Fibroblast of pulmonary artery (primary cell): ENCODE results near the gene RAB3A.
A peak's percentile ranks its signal among the peaks of the same experiment; 100 is the strongest.

Experiments
- DNase-seq: peaks from one replicate; pipeline ENCODE4 v3.0.0-alpha.2; 2010; ENCODE audit warnings: low read depth
- H3K4me3 ChIP-seq: replicated peaks from 2 replicates; pipeline ENCODE4 v1.5.1; 2011; ENCODE audit warnings: low read depth, mild to moderate bottlenecking, control low read depth, low read length, moderate library complexity
- TF ChIP-seq, protein P1 (sequence below): IDR thresholded peaks from 2 replicates; pipeline ENCODE4 v1.5.1; 2011; ENCODE audit warnings: mild to moderate bottlenecking, control low read depth, low read length, inconsistent platforms; ENCODE audit errors: missing control alignments

RAB3A gene

DNA sequence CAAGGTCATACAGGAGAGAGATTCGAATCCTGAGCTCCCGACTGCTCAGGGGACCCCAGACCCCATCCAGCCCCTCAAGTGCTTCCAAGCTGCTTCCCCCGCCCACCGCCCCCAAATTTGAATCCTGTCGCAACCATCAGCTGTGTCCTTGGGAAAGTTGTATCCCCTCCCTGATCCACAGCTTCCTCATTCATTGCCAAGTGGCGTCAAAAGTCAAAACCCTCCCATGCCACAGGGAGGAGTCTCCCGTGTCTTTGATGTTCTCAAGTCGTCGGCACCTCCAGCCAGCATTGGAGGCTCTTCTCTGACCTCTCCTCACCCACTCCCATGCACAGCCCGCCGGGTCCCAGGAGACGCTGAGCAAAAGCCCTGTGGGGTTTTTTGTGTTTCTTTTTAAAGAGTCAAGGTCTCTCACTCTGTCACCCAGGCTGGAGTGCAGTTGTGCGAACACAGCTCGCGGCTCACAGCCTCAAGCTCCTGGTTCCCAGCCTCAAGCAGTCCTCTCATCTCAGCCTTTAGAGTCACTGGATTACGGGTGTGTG is 33.1 kb downstream of the RAB3A start:
- DNase-seq, result no peak
- TF ChIP-seq, protein P1, sequence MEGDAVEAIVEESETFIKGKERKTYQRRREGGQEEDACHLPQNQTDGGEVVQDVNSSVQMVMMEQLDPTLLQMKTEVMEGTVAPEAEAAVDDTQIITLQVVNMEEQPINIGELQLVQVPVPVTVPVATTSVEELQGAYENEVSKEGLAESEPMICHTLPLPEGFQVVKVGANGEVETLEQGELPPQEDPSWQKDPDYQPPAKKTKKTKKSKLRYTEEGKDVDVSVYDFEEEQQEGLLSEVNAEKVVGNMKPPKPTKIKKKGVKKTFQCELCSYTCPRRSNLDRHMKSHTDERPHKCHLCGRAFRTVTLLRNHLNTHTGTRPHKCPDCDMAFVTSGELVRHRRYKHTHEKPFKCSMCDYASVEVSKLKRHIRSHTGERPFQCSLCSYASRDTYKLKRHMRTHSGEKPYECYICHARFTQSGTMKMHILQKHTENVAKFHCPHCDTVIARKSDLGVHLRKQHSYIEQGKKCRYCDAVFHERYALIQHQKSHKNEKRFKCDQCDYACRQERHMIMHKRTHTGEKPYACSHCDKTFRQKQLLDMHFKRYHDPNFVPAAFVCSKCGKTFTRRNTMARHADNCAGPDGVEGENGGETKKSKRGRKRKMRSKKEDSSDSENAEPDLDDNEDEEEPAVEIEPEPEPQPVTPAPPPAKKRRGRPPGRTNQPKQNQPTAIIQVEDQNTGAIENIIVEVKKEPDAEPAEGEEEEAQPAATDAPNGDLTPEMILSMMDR, result no peak

DNA sequence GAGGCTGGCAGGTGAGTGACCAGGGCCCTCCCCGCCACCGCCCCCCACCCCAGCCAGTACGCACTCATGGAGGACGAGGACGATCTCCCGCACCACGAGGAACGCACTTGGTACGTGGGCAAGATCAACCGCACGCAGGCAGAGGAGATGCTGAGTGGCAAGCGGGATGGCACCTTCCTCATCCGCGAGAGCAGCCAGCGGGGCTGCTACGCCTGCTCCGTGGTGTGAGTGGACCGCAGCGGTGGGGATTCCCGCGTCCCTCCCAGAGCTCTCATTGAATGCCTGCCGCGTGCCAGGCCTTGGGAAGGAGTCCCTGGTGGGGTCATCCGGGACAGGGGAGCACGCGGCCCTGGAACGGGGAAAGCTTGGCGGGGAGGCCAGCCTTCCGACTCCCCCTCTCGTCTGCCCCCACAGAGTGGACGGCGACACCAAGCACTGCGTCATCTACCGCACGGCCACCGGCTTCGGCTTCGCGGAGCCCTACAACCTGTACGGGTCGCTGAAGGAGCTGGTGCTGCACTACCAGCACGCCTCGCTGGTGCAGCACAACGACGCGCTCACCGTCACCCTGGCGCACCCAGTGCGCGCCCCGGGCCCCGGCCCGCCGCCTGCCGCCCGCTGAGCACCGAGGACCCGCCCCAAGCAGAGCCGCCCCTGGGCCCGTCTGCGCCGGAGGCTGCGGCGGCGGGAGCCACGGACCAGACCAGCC is 35.0 kb downstream of the RAB3A start:
- no peak for DNase-seq
- TF ChIP-seq, protein P1, result no peak
- no peak overlapping the region for H3K4me3 ChIP-seq

More for the DNA sequence above, 33.1 kb downstream of the RAB3A start:
- no peak overlapping the region for H3K4me3 ChIP-seq

DNA sequence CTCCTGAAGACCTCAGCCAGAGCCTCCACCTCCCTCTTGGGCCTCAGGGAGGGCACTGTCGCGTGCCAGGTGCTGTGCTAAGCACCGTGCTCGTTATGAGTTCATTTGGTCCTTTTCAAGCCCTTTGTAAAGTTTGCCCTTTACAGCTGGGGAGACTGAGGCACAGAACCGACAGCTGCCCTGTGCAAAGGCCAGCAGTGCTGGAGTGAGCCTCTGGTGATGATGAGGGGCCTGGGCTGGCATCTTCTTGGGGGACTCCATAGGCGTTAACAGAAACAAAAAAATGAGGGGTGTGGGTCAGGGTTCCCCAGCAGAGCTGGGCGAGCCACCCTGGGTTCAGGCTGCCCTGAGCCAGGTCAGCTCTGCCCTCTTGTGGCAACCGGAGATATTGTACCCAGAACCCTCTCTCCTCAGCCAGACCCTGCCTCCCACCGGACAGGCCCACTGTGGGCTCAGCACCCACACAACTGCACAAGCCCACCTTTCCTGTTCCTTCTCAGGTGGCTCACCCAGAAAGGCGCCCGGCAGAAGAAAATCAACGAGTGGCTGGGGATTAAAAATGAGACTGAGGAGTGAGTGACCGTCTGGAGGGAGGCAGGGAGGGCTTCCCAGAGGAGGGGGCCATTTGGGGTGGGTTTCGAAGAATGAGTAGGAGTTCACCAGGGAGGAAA is 35.7 kb downstream of the RAB3A start:
- peak; percentile 40 for DNase-seq
- TF ChIP-seq, protein P1, result peak; percentile 67
- H3K4me3 ChIP-seq, result no peak overlapping the region

DNA sequence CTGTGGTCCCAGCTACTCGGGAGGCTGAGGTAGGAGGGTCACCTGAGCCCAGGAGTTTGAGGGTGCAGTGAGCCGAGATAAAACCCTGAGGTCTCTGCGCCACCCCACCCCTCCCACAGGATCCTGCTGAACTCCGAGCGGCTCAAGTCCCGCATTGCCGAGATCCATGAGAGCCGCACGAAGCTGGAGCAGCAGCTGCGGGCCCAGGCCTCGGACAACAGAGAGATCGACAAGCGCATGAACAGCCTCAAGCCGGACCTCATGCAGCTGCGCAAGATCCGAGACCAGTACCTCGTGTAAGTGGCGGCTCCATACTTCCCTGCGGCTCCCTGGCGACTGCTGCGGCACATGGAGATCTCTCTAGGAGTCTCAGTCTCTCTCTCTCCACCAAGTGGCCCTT is 36.8 kb downstream of the RAB3A start:
- no peak overlapping the region for H3K4me3 ChIP-seq
- DNase-seq, result no peak
- TF ChIP-seq, protein P1, result no peak

DNA sequence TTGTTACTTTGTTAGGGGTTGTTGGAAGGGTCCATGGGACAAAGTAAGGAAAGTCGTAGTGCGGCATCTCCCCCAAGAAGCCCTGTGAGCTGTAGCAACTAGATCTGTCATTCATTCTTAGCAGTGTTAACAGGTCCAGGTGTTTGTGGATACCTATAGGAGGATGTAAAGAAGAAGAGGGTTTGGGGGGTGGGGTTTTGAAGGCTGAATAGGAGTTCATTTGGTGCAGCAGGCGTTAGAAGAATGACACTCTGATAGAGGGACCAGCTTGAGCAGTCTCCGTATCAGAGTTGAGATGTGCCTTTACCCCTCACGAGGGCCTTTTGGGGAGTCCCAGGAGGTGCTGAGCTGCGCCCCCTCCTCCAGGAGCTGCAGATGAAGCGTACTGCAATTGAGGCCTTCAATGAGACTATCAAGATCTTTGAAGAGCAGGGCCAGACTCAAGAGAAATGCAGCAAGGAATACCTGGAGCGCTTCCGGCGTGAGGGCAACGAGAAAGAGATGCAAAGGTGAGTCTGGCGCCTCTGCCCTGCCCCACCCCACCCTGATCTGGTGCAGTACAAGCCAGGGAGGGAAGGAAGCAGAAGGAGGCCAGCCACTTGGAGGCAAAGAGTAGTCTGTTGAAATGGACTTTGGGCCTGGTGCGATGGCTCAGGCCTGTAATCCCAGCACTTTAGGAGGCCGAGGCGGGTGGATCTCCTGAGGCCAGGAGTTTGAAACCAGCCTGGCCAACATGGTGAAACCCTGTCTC is 37.9 kb downstream of the RAB3A start:
- no peak for DNase-seq
- TF ChIP-seq, protein P1, result no peak
- H3K4me3 ChIP-seq, result no peak overlapping the region

DNA sequence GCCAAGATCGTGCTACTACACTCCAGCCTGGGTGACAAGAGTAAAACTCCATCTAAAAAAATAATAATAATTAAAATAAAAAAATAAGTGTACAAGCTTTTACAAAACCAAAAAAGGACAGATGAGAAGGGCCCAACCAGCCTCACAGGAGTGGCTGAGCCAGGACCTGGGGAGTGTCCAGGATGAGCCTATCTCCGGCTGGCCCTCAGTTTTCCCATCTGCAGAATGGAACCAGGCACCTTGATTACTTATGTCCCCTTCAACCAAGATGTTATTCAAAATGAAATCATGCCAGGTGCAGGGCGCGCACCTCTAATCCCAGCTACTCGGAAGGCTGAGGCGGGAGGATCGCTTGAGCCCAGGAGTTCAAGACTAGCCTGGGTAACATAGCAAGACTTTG is 39.8 kb downstream of the RAB3A start:
- TF ChIP-seq, protein P1, result no peak
- no peak overlapping the region for H3K4me3 ChIP-seq
- no peak for DNase-seq
